NCI-H524 (cell line): ENCODE results near the gene ANK3.

Experiments used
- DNase-seq, 2 experiments: peaks; one replicate each; lab custom pipeline; 2025; lab: John Stamatoyannopoulos, UW

Gene ANK3

DNA sequence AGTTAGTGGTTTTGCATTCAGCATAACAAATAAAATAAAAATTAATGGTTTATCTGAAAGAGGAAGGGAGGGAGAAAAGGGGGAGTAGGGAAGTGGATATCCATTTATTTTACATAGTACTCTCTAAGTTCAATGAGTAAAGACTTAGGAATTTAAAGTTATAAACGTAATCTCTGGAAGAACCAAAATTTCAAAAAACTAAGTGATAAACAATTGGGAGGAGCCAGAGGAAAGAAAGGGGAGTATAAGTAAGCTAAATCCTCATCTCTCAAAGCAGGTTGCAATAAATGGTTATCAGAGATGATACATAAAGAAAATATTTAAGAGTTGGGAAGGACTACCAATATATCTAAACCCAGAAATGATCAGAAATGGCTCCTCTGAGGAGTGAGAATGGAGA is 46.4 kb downstream of the ANK3 start:
- no peak for DNase-seq

DNA sequence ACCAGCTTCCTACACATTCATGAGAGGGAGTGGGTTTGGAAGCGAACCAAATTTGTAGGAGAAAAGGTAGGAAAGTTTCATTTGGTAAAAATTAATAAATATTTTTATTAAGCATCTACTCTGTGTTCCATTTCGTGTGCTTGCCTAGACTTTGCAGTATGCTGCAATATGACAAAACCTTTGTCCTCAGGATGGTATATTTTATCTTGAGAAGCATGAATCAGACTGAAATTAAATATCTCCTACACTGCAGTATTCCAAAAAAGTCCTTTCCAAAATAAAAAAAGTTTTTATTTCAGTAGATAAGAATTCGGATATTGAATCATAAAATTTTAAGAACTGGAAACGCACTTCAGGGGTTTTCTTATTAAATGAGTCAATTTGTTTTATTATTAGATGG is 47.7 kb downstream of the ANK3 start:
- DNase-seq: no peak

DNA sequence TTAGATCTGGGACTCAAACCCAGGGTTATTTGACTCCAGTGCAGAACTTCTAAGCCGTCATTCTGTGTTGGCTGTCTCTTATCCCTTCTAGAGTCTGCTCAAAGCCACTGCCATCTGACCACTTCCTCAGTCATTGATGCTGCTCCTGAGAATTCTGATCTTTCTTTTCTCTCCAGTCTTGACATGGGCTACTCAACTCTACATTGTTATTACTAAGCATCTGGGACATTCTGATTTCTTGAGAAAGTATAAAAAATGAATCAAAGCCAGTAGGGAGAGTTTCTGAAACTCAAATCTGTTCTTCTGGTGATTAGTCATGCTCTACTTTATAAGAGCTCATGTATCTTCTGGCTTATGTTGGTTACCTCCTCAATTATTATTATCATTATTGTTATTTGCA is 48.7 kb downstream of the ANK3 start:
- DNase-seq: no peak

DNA sequence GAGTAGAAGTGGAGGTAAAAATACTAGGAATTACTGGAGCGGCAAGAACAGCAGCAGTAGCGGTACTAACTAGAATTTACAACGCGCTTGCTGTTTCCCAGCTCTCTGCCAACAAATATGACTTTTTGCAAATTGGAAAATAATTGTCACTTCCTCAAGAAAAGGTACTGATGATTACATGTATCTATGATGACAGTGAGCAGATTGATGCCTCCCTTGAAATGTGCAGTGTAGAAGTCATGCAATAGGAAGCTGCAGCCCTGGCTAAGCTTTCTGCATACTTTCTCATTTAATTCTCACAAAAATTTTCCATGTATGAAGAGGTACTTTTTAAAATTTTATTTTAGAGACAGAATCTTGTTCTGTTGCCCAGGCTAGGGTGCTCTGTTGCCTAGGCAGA is 49.9 kb downstream of the ANK3 start:
- DNase-seq: no peak

DNA sequence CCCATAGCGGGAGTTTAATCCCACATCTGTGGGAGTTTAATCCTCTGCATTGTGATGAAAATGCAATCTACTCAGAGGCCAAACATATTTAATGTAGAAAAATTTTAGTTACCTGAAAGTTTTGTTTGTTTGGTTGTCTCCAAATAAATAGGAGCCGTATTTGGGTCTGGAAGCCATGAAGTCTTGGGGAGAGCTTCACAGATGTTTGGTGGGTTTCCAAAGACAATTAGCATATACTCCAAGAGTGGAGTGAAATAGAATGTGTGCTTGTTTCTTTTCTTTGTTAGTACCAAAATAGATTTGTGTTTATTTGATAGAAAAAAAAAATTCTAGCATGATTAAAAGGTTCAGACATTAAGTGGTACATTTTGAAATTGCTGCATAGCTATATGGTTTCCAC is 50.9 kb downstream of the ANK3 start:
- no peak for DNase-seq

DNA sequence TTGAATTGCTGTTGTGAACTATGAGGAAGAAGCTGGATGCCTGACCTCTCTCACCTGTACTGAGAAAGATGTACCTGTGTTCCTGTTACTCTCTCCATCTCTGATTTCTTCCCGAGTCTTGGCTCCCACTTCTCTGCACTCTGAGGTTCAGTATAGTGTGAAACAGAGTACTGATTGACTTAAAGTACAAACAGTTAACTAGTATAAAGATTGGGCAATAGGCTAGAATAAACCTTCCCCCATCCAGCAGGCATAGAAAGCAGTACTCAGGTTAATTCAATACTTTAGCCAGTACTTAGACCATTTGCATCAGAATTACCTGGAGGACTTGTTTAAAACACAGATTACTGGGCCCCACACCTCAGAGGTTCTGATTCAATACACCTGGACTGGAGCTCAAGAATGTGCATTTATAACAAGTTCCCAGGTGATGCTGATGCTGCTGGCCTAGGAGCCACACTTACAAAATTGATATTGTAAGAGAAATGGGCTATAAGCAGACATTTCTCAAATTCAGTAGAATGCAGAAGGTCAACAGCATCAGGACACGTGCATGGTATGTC is 51.6 kb downstream of the ANK3 start:
- DNase-seq: no peak

DNA sequence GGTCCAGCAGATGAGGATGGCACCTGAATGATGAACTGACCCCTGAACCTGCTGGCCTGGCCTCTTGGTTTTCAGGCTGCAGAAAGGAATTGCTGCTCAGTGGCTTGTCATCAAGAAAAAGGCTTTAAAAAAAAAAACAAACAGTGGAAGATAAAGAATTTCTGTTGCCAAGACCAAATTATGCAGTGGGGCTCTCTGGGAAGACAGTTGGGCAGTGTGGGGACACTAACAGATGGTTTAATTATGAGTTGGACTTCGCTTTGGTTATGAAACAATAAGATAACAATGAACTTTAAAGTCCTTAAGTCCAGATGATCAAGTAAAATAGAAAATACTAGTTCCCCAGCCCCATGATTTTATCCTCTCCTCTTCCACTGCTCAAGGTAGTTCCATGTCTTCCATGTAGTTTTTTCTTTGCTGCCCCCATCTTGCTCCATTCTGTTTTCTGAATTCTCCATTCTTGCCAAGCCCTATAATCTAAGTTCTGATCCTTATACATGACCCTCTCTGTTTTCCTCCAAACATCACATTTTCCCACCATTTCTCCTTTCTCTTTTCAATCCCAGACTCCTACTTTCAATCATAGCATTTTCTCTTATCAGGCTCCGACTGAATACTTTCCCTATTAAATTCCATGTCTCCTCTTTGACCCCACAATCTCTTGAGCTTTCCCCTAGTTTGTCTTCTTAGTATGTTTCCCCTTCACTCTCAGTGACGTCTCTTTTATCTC is 52.6 kb downstream of the ANK3 start:
- DNase-seq: no peak

DNA sequence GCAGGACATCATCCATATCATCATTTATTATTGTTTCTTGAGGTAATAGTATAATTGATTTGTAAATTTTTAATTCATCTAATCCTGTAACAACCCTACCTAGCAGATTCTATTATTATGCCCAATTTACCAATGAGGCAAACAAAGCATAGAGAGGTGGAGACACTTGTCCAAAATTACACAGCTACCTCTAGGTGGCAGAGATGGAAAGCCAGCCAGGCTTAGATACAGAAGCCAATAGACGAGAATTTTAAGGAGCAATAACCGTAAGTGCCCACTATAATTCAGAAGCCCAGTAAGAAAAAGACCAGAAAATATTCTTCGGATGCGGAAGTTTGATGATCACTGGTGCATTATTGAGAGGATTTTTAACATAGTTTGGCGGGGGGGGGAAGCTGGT is 54.0 kb downstream of the ANK3 start:
- peak in 1 of 2 experiments; percentile 32 for DNase-seq

DNA sequence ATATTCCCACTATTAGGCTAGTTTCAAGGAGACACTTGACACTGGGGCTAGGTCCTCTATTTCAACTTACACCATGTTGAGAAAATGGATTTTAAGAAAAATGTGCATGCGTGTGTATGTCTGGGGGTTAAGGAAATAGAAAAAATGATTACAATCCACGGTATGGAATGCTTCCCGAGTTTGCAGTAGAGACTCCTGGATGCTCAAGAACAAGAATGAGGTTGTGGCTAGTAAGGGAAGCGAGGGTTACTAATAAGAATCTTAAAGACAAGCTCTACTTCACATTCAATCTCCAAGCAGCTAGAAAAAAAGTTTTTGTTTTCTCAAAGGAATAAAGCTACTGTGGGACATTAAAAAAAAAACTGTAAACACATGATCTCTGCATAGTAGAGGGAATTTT is 54.7 kb downstream of the ANK3 start:
- no peak for DNase-seq

DNA sequence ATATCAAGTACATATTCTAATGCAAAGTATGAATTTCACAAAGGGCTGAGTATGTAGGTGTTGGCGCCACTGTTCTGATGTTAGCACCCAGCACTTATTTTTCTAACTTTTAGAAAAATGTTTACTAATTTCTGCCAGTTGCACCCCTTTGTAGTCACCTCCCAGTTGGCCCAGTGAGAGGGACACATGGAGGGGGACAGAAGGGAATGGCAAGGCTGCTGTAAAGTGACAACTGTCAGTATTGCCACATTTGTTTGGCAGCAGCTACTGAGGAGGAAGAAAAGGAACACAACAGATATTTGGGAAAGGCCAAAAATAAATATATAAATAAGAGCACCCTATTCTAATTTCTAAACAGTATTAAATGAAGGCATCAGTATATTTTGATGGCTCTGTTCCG is 57.3 kb downstream of the ANK3 start:
- DNase-seq: no peak

DNA sequence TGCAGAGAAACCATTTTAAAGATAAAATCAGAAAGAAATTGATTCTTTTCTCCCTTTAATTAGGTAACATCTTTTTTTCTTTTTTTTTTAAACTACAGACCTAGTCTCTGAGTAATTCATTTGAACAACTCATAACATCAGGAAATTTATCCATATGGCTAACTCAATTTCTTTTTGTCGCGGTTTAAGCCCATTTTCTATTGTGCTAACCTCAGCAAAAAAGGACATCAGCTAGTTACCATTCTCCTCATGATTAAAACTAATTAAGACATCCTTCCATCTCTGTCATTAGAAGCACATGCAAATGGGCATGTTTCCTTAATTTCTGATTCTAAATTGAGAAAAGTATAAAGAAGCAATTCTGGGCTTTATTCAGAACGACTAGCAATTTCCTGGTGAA is 57.8 kb downstream of the ANK3 start:
- DNase-seq: no peak

DNA sequence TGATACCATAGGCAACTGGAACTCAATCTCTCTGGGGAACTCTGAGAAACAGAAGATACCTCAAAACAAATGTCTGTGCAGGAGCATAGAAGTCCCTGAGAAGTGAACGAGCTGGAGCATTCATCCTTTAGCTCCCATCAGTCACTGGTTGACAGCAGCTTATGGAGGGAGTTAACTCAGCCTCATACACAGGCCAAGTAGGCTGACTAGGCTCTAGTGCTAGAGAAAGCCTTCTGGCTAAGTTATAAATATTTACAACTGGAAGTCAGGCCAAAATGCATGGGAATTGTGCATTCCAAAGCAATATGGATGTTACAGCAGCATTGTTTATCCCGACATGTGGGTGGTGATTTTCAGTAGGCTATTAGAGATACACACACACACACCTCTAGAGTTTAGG is 66.5 kb downstream of the ANK3 start:
- no peak for DNase-seq

DNA sequence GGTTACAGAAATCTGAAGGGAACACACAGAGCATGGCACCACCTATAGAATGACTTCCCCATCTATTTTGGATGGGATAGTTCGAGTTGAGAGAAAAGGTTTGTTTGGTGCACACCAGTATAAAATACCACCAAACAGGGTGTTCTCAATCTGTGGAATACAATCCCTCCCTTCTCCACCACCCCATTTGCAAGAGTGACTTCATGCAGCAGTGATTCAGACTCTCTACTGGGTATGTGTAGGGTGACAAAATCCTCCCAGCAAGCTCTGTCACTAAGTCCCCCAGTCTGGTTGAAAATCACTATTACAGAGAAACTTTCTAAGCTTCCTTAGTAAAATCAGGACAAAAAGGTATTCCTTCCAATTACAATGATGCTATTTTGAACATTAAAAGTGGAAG is 69.0 kb downstream of the ANK3 start:
- no peak for DNase-seq

DNA sequence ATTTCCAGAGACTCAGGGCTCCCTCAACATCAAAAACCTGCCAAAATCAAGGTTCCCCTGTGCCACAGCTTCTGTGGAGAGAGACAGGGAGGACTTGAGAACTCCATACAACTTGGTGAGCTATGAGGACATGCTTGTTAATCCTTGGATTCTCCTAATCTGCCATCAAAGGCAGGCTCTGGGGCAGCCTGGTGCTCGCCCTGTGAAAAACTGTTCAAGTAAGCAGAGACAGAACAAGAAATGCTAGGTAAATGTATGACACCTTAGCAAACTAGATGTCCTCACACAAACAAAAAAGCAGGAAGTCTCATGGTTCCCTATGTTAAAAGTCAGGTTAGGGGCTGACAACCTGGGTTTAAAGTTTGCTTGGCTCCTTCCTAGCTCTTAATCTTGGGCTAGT is 73.6 kb downstream of the ANK3 start:
- no peak for DNase-seq

DNA sequence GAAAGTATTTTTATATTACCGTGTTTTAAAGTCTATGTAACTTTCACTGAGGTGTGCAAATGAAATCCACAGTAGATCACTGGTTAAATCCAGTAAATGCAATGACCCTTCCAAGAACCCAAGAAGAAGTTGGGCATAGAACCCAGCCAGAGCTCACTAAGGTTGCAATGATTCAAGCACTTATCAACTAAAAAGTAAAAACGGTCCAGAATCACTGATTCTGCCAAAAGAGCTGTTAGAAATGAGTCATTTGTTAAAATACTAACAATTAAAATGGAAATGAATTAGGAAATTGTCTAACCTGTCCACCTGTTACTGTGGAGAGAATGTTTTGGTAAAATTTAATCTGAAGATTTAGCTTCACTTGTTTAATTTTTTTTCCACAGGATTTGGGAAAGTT is 74.4 kb downstream of the ANK3 start:
- no peak for DNase-seq

DNA sequence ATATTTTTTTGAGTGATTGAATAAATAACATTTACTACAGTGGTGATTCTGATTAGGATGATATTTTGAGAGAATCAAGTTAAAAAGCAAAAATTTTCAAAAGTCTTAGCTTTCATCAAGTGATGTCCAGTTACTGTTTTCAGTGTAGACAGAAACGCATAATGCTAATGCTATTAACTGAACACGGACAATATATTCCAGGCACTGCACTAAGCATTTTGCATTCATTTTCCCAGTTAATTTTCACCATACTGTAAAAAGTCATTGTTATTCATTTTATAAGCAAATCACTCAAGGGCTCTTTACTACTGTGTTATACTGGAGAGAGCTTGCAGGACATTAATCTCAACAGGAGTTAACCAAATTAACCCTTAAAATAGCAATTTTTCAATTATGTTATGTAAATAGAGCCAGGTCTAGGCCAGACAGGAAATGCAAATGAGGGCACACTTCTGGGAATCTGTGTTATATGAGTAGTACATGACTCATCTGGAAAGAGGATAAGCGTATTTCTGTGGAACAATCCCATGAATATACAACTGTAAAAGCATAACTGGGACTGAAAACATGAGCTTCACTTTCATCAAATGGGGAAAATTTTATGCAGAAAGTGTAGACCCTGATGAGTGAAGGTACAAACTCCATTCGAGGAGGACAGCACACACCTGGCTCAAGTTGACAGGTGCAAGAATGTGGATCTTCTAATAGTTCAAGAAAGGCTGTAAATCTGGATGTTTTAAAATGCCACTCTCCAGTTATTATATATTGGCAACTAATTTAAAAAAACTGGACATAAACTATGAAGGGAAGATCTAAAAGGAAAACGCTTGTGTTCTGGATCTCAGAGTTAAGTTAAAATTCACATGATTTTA is 75.4 kb downstream of the ANK3 start:
- no peak for DNase-seq

DNA sequence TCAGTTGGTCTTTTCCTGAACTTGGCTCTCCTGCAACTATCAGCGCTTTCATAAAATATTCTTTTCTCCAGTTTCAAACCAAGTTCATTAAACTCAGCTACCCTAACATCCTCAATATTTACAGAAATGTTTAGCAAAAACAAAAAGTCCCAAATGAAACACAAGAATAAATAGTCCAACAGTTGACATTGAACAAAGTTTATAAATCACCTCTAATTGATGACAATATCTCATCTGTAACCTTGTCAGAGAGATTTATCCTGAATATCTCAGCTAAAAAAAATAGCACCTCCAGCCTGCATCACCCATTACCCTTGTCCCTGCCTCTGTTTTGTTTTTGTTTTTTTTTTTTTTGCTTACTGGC is 76.1 kb downstream of the ANK3 start:
- DNase-seq: no peak

DNA sequence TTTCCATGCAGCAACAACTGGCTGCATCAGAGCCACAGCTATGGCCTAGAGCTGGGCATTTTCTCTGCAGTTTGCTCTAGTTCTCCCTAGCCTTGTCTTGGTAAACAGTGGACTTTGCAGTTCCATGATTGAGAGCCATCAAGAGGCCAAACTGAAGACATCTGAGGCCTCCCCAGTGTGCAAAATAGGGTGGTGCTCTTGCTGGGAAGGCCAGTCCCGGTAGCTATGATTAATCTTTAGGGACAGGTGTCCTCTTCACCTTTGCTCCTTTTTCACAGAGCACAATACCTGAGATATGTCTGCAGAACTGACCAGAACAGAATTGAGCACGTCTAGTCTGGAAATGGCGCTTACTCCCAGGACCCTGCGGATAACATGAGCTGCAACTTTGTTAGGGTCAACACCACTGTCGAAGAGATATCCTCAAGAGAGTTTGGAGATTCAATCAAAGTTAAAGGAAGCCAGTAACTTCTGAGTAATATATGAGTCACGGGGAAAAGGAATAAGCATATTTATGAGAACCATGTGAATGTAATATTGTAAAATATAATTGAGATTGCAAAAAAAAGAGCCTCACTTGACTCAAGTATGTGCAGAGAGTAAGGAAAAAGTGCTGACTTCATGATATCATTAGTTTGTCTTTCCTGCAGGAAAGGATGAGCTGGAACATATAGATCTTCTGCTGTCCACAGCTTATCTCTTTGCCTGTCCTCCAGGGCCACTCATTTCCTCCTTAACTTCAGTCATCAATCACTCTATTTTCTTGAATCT is 76.7 kb downstream of the ANK3 start:
- DNase-seq: no peak

DNA sequence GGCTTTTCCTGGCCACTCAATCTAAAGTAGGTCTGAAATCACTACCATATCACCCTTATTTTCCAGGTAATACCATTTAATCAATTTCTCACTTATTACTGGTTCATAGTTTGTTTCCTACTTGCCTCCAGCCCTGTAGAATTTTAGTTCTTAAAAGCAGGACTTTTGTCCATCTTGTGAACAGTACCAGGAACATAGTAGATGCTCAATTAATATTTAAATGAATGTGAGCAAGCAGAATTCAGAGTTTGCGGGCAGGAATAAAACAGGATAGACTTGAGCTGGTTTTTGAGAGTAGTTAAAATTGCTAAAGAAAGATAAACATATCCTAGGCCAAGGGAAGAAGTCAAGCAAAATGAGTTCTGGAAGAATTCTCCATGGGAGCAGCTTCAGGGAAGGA is 77.9 kb downstream of the ANK3 start:
- DNase-seq: no peak

DNA sequence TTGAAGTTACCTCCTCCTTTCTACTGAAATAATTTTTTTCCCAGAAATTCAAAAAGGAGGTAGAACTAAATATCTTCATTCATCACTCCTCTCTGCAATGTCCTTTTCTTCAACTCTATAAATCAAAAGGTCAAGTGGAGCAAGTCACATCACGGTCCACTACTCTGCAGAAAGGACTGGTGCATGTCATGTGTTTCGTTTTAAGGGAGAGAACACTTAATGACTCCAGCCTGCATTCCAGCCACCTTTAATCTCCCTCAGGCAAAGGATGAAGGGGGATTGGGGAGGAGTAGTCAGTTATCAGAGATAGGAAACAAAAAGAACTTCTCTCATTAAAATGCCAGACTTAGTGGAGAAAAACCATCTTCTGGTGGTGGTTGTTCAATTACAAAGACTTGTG is 78.9 kb downstream of the ANK3 start:
- DNase-seq: no peak

DNA sequence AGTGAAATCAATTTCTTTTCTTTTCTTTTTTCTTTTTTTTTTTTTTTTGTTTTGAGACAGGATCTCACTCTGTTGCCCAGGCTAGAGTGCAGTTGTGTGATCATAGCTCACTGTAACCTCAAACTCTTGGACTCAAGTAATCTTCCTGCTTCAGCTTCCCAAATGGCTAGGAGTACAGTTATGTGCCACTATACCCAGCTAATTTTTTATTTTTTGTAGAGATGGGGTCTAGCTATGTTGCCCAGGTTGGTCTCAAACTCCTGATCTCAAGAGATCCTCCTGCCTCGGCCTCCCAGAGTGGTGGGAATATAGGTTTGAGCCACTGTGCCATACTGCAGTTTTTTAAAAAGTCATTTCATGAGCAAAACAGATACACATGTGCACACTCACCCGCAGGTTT is 79.8 kb downstream of the ANK3 start:
- DNase-seq: no peak

DNA sequence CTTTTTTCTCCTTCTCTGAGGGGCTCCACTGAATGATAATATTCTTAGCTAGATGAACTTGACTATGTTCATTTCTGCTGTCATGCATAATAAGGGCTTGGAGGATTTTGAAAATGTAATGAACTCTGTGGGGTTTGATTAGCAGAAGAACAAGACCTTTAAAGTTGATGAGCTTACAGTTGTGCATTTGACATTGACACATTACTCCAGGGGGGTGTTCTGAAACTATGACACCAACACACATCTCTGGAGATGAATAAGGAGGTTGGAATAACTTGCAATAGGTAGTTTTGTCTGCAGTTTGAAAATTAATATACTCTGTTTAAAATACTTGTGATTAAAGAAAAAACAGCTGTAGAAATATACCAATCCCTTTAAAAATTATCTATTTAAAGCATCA is 80.3 kb downstream of the ANK3 start:
- DNase-seq: no peak
